ENCODE results near the gene CCBE1. TPM values are rescaled to one million over a fixed set of nuclear protein-coding genes. Genes with fewer than 3 reads are reported as not detected.

Gene CCBE1
- total RNA-seq, 1 donor from 2014 or later, result 4.1 TPM

GRCh38 chr18:59576541-59577385, 120.5 kb downstream of the CCBE1 start:
- H3K4me1 ChIP-seq (ENCODE audit: insufficient read depth, low read length), result no peaks in the 10 kb centered on the region
- no peaks in the 10 kb centered on the region for H3K36me3 ChIP-seq (ENCODE audit: insufficient read depth, low read length)
- Mint-ChIP-seq H3K27ac (ENCODE audit: unreplicated experiment) (no peak overlapping the region), H3K36me3 (ENCODE audit: low read depth, unreplicated experiment) (no peaks in the 10 kb centered on the region), H3K4me1 (ENCODE audit: low read depth, unreplicated experiment) (no peaks in the 10 kb centered on the region), H3K9me3 (ENCODE audit: unreplicated experiment) (peaks cover 5% of the 10 kb centered on the region), H3K4me3 (ENCODE audit: unreplicated experiment) (no peak overlapping the region), H3K27me3 (ENCODE audit: low read depth, unreplicated experiment) (peaks cover 27% of the 10 kb centered on the region)
- peaks cover 8% of the 10 kb centered on the region for H4K20me1 ChIP-seq (ENCODE audit: insufficient read depth, low read length)
- H3K4me3 ChIP-seq (ENCODE audit: insufficient read depth, low read depth, low read length), result no peak overlapping the region
- H3K9me3 ChIP-seq (ENCODE audit: insufficient read depth, low read depth, low read length), result no peaks in the 10 kb centered on the region
- no peak overlapping the region for H3K9ac ChIP-seq (ENCODE audit: low read length)
- no peaks in the 10 kb centered on the region for H3K79me2 ChIP-seq (ENCODE audit: insufficient read depth, low read length)
- no peak overlapping the region for H3K27ac ChIP-seq (ENCODE audit: low read depth, low read length)
- DNase-seq (ENCODE audit: low read depth) (no peak), FAIRE-seq (no peak)
- no peak overlapping the region for H3K4me2 ChIP-seq (ENCODE audit: low read length)
- no peak overlapping the region for H2AFZ ChIP-seq (ENCODE audit: low read depth, low read length)
- H3K27me3 ChIP-seq (ENCODE audit: insufficient read depth, low read length), result no peaks in the 10 kb centered on the region
- TF ChIP-seq CTCF (IDR thresholded peaks at IDR 0.05; ENCODE audit: insufficient read depth, low read depth, low read length) (no peak), EZH2 (IDR thresholded peaks at IDR 0.05; ENCODE audit: insufficient read depth, low read length) (no peak)

- Mint-ChIP-seq H3K36me3 (ENCODE audit: low read depth, unreplicated experiment) (no peaks in the 10 kb centered on the region), H3K4me3 (ENCODE audit: unreplicated experiment) (no peak overlapping the region), H3K9me3 (ENCODE audit: unreplicated experiment) (peaks cover 5% of the 10 kb centered on the region), H3K27me3 (ENCODE audit: low read depth, unreplicated experiment) (peaks cover 26% of the 10 kb centered on the region), H3K4me1 (ENCODE audit: low read depth, unreplicated experiment) (no peaks in the 10 kb centered on the region), H3K27ac (ENCODE audit: unreplicated experiment) (no peak overlapping the region)
- no peak overlapping the region for H3K9ac ChIP-seq (ENCODE audit: low read length)
- no peak overlapping the region for H3K4me3 ChIP-seq (ENCODE audit: insufficient read depth, low read depth, low read length)
- no peaks in the 10 kb centered on the region for H3K79me2 ChIP-seq (ENCODE audit: insufficient read depth, low read length)
- H3K36me3 ChIP-seq (ENCODE audit: insufficient read depth, low read length), result no peaks in the 10 kb centered on the region
- H3K27ac ChIP-seq (ENCODE audit: low read depth, low read length), result no peak overlapping the region
- TF ChIP-seq EZH2 (IDR thresholded peaks at IDR 0.05; ENCODE audit: insufficient read depth, low read length) (no peak), CTCF (IDR thresholded peaks at IDR 0.05; ENCODE audit: insufficient read depth, low read depth, low read length) (no peak)
- FAIRE-seq (no peak), DNase-seq (ENCODE audit: low read depth) (no peak)
- H3K27me3 ChIP-seq (ENCODE audit: insufficient read depth, low read length), result no peaks in the 10 kb centered on the region
- no peaks in the 10 kb centered on the region for H3K9me3 ChIP-seq (ENCODE audit: insufficient read depth, low read depth, low read length)
- no peak overlapping the region for H3K4me2 ChIP-seq (ENCODE audit: low read length)
- H2AFZ ChIP-seq (ENCODE audit: low read depth, low read length), result no peak overlapping the region
- H3K4me1 ChIP-seq (ENCODE audit: insufficient read depth, low read length), result no peaks in the 10 kb centered on the region
- H4K20me1 ChIP-seq (ENCODE audit: insufficient read depth, low read length), result peaks cover 3% of the 10 kb centered on the region
Observed at GRCh38 chr18:59575995-59576394, 121.2 kb downstream of the CCBE1 start.

- no peak overlapping the region for H3K27ac ChIP-seq (ENCODE audit: low read depth, low read length)
- Mint-ChIP-seq H3K4me3 (ENCODE audit: unreplicated experiment) (no peak overlapping the region), H3K27ac (ENCODE audit: unreplicated experiment) (no peak overlapping the region), H3K36me3 (ENCODE audit: low read depth, unreplicated experiment) (no peaks in the 10 kb centered on the region), H3K9me3 (ENCODE audit: unreplicated experiment) (peaks cover 5% of the 10 kb centered on the region), H3K4me1 (ENCODE audit: low read depth, unreplicated experiment) (peaks cover 2% of the 10 kb centered on the region), H3K27me3 (ENCODE audit: low read depth, unreplicated experiment) (peaks cover 24% of the 10 kb centered on the region)
- no peak overlapping the region for H3K9ac ChIP-seq (ENCODE audit: low read length)
- no peaks in the 10 kb centered on the region for H3K9me3 ChIP-seq (ENCODE audit: insufficient read depth, low read depth, low read length)
- H3K4me2 ChIP-seq (ENCODE audit: low read length), result no peak overlapping the region
- FAIRE-seq (no peak), DNase-seq (ENCODE audit: low read depth) (no peak)
- H3K27me3 ChIP-seq (ENCODE audit: insufficient read depth, low read length), result no peaks in the 10 kb centered on the region
- H3K79me2 ChIP-seq (ENCODE audit: insufficient read depth, low read length), result no peaks in the 10 kb centered on the region
- H3K36me3 ChIP-seq (ENCODE audit: insufficient read depth, low read length), result no peaks in the 10 kb centered on the region
- no peak overlapping the region for H2AFZ ChIP-seq (ENCODE audit: low read depth, low read length)
- TF ChIP-seq CTCF (IDR thresholded peaks at IDR 0.05; ENCODE audit: insufficient read depth, low read depth, low read length) (no peak), EZH2 (IDR thresholded peaks at IDR 0.05; ENCODE audit: insufficient read depth, low read length) (no peak)
- peaks cover 4% of the 10 kb centered on the region for H3K4me1 ChIP-seq (ENCODE audit: insufficient read depth, low read length)
- no peak overlapping the region for H3K4me3 ChIP-seq (ENCODE audit: insufficient read depth, low read depth, low read length)
- H4K20me1 ChIP-seq (ENCODE audit: insufficient read depth, low read length), result no peaks in the 10 kb centered on the region
Observed at GRCh38 chr18:59573962-59574361, 123.3 kb downstream of the CCBE1 start.
